ENCODE data around the gene FLT3. TPM values are rescaled to one million over a fixed set of nuclear protein-coding genes. Genes with fewer than 3 reads are reported as not detected.
A peak's percentile ranks its signal among the peaks of the same experiment; 100 is the strongest.

FLT3 gene
- total and polyA plus RNA-seq, 9 of the 15 experiments (the other 6 are each of a cell fraction or from before 2014, with no cell fraction given), result not detected

DNA sequence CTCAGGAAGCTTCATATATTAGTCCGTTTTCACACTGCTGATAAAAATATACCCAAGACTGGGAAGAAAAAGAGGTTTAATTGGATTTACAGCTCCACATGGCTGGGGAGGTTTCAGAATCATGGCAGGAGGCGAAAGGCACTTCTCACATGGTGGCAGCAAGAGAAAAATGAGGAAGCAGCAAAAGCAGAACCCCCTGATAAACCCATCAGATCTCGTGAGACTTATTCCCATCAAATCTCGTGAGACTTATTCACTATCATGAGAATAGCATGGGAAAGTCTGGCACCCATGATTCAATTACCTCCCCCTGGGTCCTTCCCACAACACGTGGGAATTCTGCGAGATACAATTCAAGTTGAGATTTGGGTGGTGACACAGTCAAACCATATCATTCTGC is 23.1 kb downstream of the FLT3 start (continued):
- TF ChIP-seq, protein P1, sequence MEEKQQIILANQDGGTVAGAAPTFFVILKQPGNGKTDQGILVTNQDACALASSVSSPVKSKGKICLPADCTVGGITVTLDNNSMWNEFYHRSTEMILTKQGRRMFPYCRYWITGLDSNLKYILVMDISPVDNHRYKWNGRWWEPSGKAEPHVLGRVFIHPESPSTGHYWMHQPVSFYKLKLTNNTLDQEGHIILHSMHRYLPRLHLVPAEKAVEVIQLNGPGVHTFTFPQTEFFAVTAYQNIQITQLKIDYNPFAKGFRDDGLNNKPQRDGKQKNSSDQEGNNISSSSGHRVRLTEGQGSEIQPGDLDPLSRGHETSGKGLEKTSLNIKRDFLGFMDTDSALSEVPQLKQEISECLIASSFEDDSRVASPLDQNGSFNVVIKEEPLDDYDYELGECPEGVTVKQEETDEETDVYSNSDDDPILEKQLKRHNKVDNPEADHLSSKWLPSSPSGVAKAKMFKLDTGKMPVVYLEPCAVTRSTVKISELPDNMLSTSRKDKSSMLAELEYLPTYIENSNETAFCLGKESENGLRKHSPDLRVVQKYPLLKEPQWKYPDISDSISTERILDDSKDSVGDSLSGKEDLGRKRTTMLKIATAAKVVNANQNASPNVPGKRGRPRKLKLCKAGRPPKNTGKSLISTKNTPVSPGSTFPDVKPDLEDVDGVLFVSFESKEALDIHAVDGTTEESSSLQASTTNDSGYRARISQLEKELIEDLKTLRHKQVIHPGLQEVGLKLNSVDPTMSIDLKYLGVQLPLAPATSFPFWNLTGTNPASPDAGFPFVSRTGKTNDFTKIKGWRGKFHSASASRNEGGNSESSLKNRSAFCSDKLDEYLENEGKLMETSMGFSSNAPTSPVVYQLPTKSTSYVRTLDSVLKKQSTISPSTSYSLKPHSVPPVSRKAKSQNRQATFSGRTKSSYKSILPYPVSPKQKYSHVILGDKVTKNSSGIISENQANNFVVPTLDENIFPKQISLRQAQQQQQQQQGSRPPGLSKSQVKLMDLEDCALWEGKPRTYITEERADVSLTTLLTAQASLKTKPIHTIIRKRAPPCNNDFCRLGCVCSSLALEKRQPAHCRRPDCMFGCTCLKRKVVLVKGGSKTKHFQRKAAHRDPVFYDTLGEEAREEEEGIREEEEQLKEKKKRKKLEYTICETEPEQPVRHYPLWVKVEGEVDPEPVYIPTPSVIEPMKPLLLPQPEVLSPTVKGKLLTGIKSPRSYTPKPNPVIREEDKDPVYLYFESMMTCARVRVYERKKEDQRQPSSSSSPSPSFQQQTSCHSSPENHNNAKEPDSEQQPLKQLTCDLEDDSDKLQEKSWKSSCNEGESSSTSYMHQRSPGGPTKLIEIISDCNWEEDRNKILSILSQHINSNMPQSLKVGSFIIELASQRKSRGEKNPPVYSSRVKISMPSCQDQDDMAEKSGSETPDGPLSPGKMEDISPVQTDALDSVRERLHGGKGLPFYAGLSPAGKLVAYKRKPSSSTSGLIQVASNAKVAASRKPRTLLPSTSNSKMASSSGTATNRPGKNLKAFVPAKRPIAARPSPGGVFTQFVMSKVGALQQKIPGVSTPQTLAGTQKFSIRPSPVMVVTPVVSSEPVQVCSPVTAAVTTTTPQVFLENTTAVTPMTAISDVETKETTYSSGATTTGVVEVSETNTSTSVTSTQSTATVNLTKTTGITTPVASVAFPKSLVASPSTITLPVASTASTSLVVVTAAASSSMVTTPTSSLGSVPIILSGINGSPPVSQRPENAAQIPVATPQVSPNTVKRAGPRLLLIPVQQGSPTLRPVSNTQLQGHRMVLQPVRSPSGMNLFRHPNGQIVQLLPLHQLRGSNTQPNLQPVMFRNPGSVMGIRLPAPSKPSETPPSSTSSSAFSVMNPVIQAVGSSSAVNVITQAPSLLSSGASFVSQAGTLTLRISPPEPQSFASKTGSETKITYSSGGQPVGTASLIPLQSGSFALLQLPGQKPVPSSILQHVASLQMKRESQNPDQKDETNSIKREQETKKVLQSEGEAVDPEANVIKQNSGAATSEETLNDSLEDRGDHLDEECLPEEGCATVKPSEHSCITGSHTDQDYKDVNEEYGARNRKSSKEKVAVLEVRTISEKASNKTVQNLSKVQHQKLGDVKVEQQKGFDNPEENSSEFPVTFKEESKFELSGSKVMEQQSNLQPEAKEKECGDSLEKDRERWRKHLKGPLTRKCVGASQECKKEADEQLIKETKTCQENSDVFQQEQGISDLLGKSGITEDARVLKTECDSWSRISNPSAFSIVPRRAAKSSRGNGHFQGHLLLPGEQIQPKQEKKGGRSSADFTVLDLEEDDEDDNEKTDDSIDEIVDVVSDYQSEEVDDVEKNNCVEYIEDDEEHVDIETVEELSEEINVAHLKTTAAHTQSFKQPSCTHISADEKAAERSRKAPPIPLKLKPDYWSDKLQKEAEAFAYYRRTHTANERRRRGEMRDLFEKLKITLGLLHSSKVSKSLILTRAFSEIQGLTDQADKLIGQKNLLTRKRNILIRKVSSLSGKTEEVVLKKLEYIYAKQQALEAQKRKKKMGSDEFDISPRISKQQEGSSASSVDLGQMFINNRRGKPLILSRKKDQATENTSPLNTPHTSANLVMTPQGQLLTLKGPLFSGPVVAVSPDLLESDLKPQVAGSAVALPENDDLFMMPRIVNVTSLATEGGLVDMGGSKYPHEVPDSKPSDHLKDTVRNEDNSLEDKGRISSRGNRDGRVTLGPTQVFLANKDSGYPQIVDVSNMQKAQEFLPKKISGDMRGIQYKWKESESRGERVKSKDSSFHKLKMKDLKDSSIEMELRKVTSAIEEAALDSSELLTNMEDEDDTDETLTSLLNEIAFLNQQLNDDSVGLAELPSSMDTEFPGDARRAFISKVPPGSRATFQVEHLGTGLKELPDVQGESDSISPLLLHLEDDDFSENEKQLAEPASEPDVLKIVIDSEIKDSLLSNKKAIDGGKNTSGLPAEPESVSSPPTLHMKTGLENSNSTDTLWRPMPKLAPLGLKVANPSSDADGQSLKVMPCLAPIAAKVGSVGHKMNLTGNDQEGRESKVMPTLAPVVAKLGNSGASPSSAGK (IDR thresholded peaks at IDR 0.05), result peak; percentile 54
- no peak for TF ChIP-seq ZBED1 (IDR thresholded peaks at IDR 0.05)
- no peak for TF ChIP-seq MTA1 (IDR thresholded peaks at IDR 0.05; ENCODE audit: borderline replicate concordance)
- no peak for TF ChIP-seq ZNF778 (CRISPR knock-in tag; IDR thresholded peaks at IDR 0.05)
- TF ChIP-seq NCOA6 (IDR thresholded peaks at IDR 0.05), result no peak
- TF ChIP-seq SMAD1 (IDR thresholded peaks at IDR 0.05; ENCODE audit: low read depth, low read length, partially characterized antibody), result no peak
- TF ChIP-seq, protein P2, sequence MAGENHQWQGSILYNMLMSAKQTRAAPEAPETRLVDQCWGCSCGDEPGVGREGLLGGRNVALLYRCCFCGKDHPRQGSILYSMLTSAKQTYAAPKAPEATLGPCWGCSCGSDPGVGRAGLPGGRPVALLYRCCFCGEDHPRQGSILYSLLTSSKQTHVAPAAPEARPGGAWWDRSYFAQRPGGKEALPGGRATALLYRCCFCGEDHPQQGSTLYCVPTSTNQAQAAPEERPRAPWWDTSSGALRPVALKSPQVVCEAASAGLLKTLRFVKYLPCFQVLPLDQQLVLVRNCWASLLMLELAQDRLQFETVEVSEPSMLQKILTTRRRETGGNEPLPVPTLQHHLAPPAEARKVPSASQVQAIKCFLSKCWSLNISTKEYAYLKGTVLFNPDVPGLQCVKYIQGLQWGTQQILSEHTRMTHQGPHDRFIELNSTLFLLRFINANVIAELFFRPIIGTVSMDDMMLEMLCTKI (IDR thresholded peaks at IDR 0.05; ENCODE audit: partially characterized antibody), result no peak
- no peak for TF ChIP-seq ELF1 (tag; IDR thresholded peaks at IDR 0.05)
- TF ChIP-seq NFE2 (IDR thresholded peaks at IDR 0.05; ENCODE audit: low read depth), result no peak
- TF ChIP-seq, protein P3, sequence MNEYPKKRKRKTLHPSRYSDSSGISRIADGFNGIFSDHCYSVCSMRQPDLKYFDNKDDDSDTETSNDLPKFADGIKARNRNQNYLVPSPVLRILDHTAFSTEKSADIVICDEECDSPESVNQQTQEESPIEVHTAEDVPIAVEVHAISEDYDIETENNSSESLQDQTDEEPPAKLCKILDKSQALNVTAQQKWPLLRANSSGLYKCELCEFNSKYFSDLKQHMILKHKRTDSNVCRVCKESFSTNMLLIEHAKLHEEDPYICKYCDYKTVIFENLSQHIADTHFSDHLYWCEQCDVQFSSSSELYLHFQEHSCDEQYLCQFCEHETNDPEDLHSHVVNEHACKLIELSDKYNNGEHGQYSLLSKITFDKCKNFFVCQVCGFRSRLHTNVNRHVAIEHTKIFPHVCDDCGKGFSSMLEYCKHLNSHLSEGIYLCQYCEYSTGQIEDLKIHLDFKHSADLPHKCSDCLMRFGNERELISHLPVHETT (CRISPR knock-in tag; conservative IDR thresholded peaks at IDR 0.05 in 1 of 2, IDR thresholded peaks at IDR 0.05 in 1 of 2), result no peak
- TF ChIP-seq TGIF2 (CRISPR knock-in tag; IDR thresholded peaks at IDR 0.05), result no peak
- TF ChIP-seq NONO (IDR thresholded peaks at IDR 0.05; ENCODE audit: low read depth in 2 of 2, low read length in 1 of 2), result no peak
- no peak for TF ChIP-seq NCOA1 (IDR thresholded peaks at IDR 0.05; ENCODE audit: low read depth)

Data from K562 (cell line).